NT2/D1 (cell line): ENCODE measurements around the gene KLHL21.
"Not testable (repeated sequence)": the region's sequence is repeated elsewhere in the genome, so short reads cannot be mapped to it uniquely, and the experiment has no call there.

Experiments
- SUZ12 ChIP-seq: IDR thresholded peaks from 2 replicates; pipeline ENCODE4 v1.6.1; 2011; ENCODE audit not compliant: insufficient read length, insufficient read depth; ENCODE audit errors: extremely low read depth
- YY1 ChIP-seq: IDR thresholded peaks from 2 replicates; pipeline ENCODE4 v1.6.1; 2011; ENCODE audit not compliant: insufficient read length, insufficient read depth
- ZNF274 ChIP-seq: IDR thresholded peaks from 2 replicates; pipeline ENCODE4 v1.6.1; 2011; ENCODE audit warnings: mild to moderate bottlenecking, low read depth, low read length

DNA sequence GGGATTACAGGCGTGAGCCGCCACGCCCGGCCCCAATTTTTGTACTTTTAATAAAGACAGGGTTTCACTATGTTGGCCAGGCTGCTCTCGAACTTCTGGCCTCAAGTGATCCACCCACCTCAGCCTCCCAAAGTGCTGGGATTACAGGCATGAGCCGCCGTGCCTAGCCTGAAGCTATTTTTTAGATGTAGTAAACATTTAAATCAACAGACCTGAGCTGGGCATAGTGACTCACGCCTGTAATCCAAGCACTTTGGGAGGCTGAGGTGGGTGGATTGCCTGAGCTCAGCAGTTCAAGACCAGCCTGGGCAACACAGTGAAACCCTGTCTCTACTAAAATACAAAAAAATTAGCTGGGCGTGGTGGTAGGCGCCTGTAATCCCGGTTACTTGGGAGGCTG, 43.5 kb downstream of the KLHL21 start:
- not testable (repeated sequence) for TF ChIP-seq YY1, ZNF274, SUZ12
